ENCODE measurements around the gene MAP6.

The MAP6 gene

DNA sequence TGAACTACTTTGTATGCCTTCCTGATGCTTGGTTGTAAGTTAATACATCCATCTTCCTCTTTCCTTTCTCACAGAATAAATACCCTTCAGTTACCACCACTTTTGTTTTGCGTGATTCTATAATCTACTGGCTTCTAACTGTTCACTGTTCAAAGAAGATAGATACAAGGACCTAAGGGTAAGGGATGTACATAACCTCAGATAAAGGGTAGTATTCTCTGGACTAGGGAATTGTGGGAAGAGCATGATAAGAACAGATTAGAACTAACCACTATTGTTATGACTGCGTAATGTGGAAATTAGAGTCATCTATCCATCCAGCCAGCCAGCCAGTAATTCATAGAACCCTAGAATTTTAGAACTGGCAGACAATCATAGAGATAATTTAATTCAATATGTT, 36.4 kb downstream of the MAP6 start:
- no peak for DNase-seq (ENCODE audit: low read depth, low spot score)

DNA sequence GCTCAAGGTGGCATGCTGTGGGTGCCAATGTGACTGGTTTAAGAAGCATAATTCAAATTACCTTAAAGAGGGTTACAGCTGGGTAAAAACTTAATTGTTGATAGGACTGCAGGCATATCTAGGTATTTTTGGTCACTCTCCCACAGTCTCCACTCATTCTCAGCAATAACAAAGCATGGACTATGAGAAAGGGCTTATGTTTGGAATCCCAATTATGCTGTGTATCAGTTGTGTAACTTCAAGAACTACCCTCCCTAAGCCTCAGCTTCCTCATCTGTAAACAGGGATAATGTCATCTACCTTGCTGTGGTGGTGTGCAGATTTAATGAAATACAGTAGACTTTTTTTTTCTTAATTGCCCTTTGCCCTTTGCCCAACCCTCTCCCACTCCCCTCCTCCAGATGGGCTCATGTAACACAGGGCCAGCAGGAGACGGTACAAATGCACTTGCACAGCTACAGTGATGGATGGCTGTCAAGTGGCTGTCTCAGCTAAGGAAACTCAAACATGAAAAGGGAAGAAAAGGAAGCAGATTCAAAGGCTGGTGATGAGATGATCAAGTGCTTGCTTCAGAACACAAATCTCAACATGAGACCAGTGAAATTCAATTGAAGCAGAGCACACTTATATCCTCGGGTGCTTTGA, 37.6 kb downstream of the MAP6 start:
- no peak for DNase-seq (ENCODE audit: low read depth, low spot score)

GRCh38 chr11:75627906-75628668, 40.8 kb downstream of the MAP6 start:
- DNase-seq (ENCODE audit: low read depth, low spot score): no peak

GRCh38 chr11:75626889-75627529, 41.8 kb downstream of the MAP6 start:
- DNase-seq (ENCODE audit: low read depth, low spot score): no peak

- no peak for DNase-seq (ENCODE audit: low read depth, low spot score)
These were observed 42.6 kb downstream of the MAP6 start for GRCh38 chr11:75625991-75626888.

GRCh38 chr11:75625021-75625420, 43.8 kb downstream of the MAP6 start:
- no peak for DNase-seq (ENCODE audit: low read depth, low spot score)

DNA sequence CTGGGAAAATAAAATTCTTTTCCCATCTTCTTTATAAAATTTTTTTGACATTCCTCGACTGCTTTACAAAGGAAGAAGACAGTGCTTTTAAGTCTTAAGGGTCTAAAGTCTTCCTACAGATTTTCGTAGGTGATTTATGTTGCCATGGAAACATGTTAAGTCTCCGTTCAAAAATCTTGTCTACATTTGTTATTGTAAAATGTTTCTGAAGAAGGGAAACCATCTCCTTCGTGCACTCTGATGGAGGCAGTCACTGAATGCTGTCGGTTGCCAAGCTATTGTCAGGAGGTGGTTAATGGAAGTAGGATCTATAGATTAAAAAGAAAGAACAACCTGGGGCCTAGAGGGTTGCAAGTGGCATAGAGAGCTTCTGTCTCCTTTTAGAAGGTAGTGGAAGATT, 52.6 kb downstream of the MAP6 start:
- DNase-seq (ENCODE audit: low read depth, low spot score): no peak

DNA sequence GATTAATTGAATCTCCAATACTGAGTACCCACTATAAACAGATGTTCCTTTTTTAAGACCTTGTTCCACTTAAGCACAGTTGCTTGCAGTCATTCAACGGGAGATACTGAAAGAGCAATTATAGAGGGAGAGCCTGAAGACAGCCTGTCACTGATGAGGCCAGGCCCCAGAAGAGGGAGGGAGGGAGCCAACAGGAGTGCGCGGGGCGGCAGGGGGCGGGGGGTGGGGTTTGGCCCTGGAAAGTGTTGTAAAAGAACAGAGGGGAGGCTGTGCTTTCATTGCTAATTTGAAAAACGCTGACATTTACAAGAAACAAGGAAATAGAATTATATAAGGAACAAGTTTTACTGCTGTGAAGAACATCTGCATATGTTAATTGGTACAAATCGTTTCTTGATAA, 53.1 kb downstream of the MAP6 start:
- DNase-seq (ENCODE audit: low read depth, low spot score): no peak

GRCh38 chr11:75611823-75612222, 57.0 kb downstream of the MAP6 start:
- DNase-seq (ENCODE audit: low read depth, low spot score): no peak

DNA sequence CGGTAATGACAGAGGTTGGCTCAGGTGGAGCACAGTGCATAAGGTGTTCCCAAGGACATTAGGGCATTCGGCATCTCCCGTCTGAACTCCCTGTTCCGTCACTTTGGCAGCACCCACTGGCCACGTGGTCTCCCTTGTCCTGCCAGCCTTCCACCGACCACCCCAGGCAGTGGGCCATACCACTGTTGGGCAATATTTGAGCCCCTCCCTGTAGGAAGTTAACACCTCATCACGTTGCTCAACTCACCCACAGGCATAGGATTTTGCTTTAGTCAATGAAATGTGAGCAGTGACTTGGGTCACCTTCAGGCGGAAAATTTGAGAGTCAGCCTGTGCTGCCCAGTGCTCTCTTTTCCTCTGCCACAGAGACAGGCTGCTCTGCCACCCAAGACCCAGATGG, 62.7 kb downstream of the MAP6 start:
- no peak for DNase-seq (ENCODE audit: low read depth, low spot score)

- no peak for DNase-seq (ENCODE audit: low read depth, low spot score)
These were observed 64.8 kb downstream of the MAP6 start for GRCh38 chr11:75603791-75604736.

DNA sequence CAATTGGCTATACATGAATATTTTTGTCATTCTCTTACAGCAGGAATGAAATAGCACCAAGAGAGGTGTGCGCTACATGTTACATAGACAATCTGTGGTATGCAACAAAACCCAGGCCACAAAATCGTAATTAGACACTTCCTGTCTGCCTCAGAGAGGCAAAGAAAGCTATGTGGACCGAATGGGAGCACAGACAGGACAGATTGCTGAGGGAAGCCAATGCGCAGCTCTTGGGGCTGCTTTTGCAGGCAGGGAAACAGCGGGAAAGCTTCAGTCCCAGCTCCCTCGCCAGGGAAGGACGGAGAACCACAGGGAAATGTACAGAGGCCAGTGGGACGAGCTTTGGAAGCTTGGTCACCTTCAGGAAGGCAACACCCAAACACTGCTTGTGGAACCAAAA, 65.9 kb downstream of the MAP6 start:
- no peak for DNase-seq (ENCODE audit: low read depth, low spot score)

DNA sequence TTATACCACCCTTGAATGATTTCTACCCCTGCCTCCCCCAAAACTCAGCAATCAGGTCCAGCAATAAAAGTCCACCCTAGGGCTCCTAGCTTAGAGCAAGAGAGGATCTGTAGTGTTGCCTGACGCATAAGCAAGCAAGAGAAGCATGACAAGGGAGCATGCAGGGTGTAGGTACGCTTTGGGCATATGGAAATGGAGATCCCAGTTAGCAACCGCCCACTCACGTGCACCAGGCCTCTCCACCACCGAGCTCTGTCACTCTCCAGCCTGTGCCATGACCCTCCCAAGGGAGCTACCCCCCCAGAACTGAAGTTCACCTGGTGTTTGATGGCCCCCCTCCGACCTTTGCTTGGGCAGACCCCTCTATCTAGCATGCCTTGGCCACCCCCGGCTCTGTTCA, 67.3 kb downstream of the MAP6 start:
- DNase-seq (ENCODE audit: low read depth, low spot score): no peak

- no peak for DNase-seq (ENCODE audit: low read depth, low spot score)
These were observed 68.5 kb downstream of the MAP6 start for GRCh38 chr11:75600356-75600755.

DNA sequence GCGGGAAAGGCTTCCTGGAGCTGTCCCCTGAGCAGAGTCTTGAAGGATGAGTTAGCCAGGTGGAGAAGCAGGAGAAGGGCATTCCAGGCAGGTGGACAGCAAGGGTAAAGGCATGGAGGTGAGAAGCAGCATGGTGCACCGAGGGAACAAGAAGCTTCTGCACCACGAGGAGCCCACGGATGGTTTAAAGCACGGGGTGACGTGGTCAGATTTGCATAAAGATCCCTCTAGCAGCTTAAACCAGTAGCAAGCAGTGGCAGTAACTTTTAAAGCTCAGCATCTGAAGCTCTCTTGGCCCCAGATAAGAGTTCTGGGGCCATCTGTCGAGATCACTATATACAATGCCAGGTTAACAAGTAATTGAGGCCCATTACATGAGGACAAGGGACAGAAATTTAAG, 69.9 kb downstream of the MAP6 start:
- no peak for DNase-seq (ENCODE audit: low read depth, low spot score)

DNA sequence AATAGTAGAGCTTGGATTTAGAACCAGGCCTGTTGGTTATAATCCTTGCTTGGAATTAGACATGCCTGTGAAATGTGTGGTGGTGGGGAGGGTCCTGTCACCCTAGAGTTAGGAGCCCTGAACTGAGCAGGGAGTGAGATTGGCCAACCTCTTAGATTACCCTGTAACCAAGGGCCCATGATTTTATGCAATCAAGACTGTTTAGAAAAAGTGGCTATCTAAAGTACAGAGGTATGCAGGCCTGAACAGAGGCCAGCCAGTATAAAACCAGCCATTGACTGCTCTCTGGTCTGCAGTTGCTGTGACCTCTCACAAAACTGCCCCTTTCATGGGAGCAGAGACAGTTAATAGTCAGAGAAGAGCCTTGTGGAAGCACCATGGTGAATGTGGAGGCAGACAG, 70.6 kb downstream of the MAP6 start:
- DNase-seq (ENCODE audit: low read depth, low spot score): no peak

DNA sequence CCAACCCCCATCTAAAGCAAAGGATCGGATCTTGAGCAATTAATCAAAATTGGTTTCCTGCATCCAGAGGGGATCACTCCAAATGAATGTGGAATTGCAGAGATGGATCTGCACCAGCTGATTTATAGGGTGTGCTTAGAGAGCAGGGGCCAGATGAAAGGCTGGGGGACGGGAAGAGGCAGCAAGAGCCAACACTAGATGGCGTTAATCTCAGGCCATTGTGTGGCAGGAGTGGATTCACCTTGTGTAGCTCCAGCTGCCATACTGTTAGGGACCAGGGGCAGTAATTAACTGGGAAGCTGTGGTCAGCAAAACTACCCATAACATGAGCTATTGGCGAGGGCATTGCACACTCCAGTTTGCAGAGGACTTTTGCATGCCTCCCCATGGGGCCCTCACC, 71.2 kb downstream of the MAP6 start:
- no peak for DNase-seq (ENCODE audit: low read depth, low spot score)

DNA sequence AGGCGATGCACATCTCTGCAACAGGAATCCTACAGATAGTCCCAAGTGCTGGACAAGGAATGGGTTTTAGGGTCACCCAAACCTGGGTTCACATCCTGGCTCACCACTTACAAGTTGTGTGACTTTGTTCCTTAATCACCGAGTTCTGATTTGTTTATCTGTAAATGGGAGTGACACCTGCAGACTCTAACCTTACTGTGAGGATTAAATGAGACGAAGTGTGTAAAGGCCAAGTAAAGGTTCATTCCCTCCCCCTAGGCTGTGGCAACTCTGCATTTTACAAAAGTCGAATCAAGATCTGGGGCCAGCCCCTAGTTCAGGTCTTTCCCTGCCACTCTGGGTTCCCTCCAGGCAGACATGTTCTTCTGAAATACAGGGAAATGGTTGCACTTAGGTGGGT, 71.9 kb downstream of the MAP6 start:
- no peak for DNase-seq (ENCODE audit: low read depth, low spot score)

DNA sequence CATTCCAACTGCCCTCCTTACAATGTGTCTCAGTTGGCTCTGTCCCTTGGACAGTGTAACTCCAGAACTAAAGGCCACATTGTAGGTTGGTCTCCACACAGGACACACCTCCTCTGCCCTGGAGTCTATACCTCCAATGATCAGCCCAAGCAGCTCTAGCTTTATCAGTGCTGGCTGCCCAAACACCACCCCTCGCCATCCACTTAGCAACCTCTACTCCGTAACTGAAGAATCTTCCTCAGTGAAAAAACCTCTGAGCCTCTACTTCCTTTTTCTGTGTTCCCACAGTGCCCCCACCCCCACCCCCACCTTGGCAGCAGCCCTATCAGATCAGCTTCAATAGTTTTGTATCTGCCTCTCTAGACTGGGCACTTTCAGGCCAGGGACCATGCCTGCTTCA, 73.4 kb downstream of the MAP6 start:
- DNase-seq (ENCODE audit: low read depth, low spot score): no peak

DNA sequence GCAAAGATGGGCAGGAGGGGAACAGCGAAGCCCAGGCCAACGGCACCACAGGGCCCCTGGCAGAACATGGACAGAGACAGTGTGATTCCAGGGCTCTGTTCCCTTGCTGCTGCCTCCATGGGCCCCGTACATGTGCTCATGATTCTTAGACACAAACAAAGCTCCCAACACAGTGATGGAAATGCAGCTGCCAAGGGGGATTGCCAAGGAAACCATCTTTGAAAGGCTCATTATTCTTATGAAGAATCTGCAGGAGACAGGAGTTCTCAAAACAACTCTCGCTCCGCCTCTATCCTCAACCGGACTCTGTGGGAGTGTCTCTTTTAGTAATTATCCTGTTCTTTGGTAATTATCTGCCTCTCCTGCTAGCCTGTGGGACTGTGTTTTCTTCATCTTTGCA, 74.6 kb downstream of the MAP6 start:
- DNase-seq (ENCODE audit: low read depth, low spot score): no peak

Measured in brain pericyte (primary cell).